WTC11 (cell line): ENCODE measurements around the gene CANX. TPM values are rescaled to one million over a fixed set of nuclear protein-coding genes. Genes with fewer than 3 reads are reported as not detected.

ENCODE experiments used
- CREM ChIP-seq: sonication (generic); formaldehyde crosslinking; IDR thresholded peaks from 2 replicates; pipeline ENCODE4 v1.8.1; 2022; ENCODE audit warnings: mild to moderate bottlenecking, missing genetic modification reagents, moderate library complexity
- ESRRA ChIP-seq: sonication (generic); formaldehyde crosslinking; IDR thresholded peaks from 2 replicates; pipeline ENCODE4 v1.8.1; 2022; ENCODE audit warnings: mild to moderate bottlenecking, missing genetic modification reagents, borderline replicate concordance
- ETV6 ChIP-seq: sonication (generic); formaldehyde crosslinking; IDR thresholded peaks from 2 replicates; pipeline ENCODE4 v1.8.1; 2022; ENCODE audit warnings: mild to moderate bottlenecking, missing genetic modification reagents
- GABPB1 ChIP-seq: sonication (generic); formaldehyde crosslinking; IDR thresholded peaks from 2 replicates; pipeline ENCODE4 v1.8.1; 2023; ENCODE audit warnings: mild to moderate bottlenecking, missing genetic modification reagents
- GRHL2 ChIP-seq: fragments of 250-450 bp; sonication (Bioruptor Pico); IDR thresholded peaks from 2 replicates; pipeline ENCODE4 v1.8.0; 2022; ENCODE audit warnings: mild to moderate bottlenecking, moderate library complexity; ENCODE audit not compliant: insufficient replicate concordance, severe bottlenecking
- HMGA2 ChIP-seq: fragments of 250-450 bp; sonication (Bioruptor Pico); IDR thresholded peaks from 2 replicates; pipeline ENCODE4 v1.4.0; 2021; ENCODE audit warnings: mild to moderate bottlenecking, moderate library complexity
- IRF2 ChIP-seq: sonication (generic); formaldehyde crosslinking; IDR thresholded peaks from 2 replicates; pipeline ENCODE4 v1.8.0; 2022; ENCODE audit warnings: low read depth, missing genetic modification reagents, borderline replicate concordance
- JUN ChIP-seq: sonication (generic); formaldehyde crosslinking; IDR thresholded peaks from 2 replicates; pipeline ENCODE4 v1.8.0; 2023; ENCODE audit warnings: mild to moderate bottlenecking, missing genetic modification reagents
- NFE2L1 ChIP-seq: sonication (generic); formaldehyde crosslinking; IDR thresholded peaks from 2 replicates; pipeline ENCODE4 v1.8.1; 2023; ENCODE audit warnings: missing genetic modification reagents
- NFYB ChIP-seq: sonication (generic); formaldehyde crosslinking; conservative IDR thresholded peaks from 2 replicates; pipeline ENCODE4 v1.8.0; 2022; ENCODE audit warnings: low read depth, missing genetic modification reagents
- TCF7 ChIP-seq: sonication (generic); formaldehyde crosslinking; IDR thresholded peaks from 2 replicates; pipeline ENCODE4 v1.8.0; 2022; ENCODE audit warnings: mild to moderate bottlenecking, low read depth, missing genetic modification reagents, moderate library complexity
- TEAD4 ChIP-seq: sonication (generic); formaldehyde crosslinking; IDR thresholded peaks from 2 replicates; pipeline ENCODE4 v1.8.0; 2022; ENCODE audit warnings: mild to moderate bottlenecking, missing genetic modification reagents
- TP53 ChIP-seq: sonication (generic); formaldehyde crosslinking; IDR thresholded peaks from 2 replicates; pipeline ENCODE4 v1.8.1; 2023; ENCODE audit warnings: mild to moderate bottlenecking, missing genetic modification reagents
- ZNF138 ChIP-seq: sonication (generic); formaldehyde crosslinking; conservative IDR thresholded peaks from 2 replicates; pipeline ENCODE4 v1.8.1; 2022; ENCODE audit warnings: mild to moderate bottlenecking, moderate library complexity, missing genetic modification reagents
- ZNF396 ChIP-seq: fragments of 250-450 bp; sonication (Bioruptor Pico); IDR thresholded peaks from 2 replicates; pipeline ENCODE4 v1.8.0; 2021; ENCODE audit warnings: mild to moderate bottlenecking, moderate library complexity, borderline replicate concordance
- total RNA-seq: library from RNA; stranded (reverse); gene quantifications from 3 replicates; pipeline ENCODE4 v1.2.3, GENCODE V29; 2021
- TF ChIP-seq, protein P1 (sequence below): sonication (generic); formaldehyde crosslinking; IDR thresholded peaks from 2 replicates; pipeline ENCODE4 v1.8.0; 2022; ENCODE audit warnings: mild to moderate bottlenecking, missing genetic modification reagents
- TF ChIP-seq, protein P2 (sequence below): sonication (generic); formaldehyde crosslinking; IDR thresholded peaks from 2 replicates; pipeline ENCODE4 v1.8.0; 2022; ENCODE audit warnings: mild to moderate bottlenecking, missing genetic modification reagents
- TF ChIP-seq, protein P3 (sequence below): fragments of 250-450 bp; sonication (Bioruptor Pico); IDR thresholded peaks from 2 replicates; pipeline ENCODE4 v1.9.0; 2021; ENCODE audit warnings: mild to moderate bottlenecking
- TF ChIP-seq, protein P4 (sequence below): sonication (generic); formaldehyde crosslinking; IDR thresholded peaks from 2 replicates; pipeline ENCODE4 v1.8.0; 2022; ENCODE audit warnings: mild to moderate bottlenecking, missing genetic modification reagents
- TF ChIP-seq, protein P5 (sequence below): sonication (generic); formaldehyde crosslinking; IDR thresholded peaks from 2 replicates; pipeline ENCODE4 v1.8.1; 2022; ENCODE audit warnings: low read depth, missing genetic modification reagents, borderline replicate concordance
- TF ChIP-seq, protein P6 (sequence below): sonication (generic); formaldehyde crosslinking; conservative IDR thresholded peaks from 2 replicates; pipeline ENCODE4 v1.8.1; 2023; ENCODE audit warnings: mild to moderate bottlenecking, low read depth, missing genetic modification reagents, moderate library complexity
- TF ChIP-seq, protein P7 (sequence below): sonication (generic); formaldehyde crosslinking; IDR thresholded peaks from 2 replicates; pipeline ENCODE4 v1.8.1; 2022; ENCODE audit warnings: missing genetic modification reagents, borderline replicate concordance
- TF ChIP-seq, protein P8 (sequence below): sonication (generic); formaldehyde crosslinking; IDR thresholded peaks from 2 replicates; pipeline ENCODE4 v1.8.1; 2022; ENCODE audit warnings: mild to moderate bottlenecking, moderate library complexity, missing genetic modification reagents
- TF ChIP-seq, protein P9 (sequence below): sonication (generic); formaldehyde crosslinking; IDR thresholded peaks from 2 replicates; pipeline ENCODE4 v1.8.1; 2023; ENCODE audit warnings: mild to moderate bottlenecking, missing genetic modification reagents, moderate library complexity
- TF ChIP-seq, protein P10 (sequence below): fragments of 250-450 bp; sonication (Bioruptor Pico); IDR thresholded peaks from 2 replicates; pipeline ENCODE4 v2.1.2; 2022; ENCODE audit warnings: mild to moderate bottlenecking, moderate library complexity

CANX gene
- total RNA-seq, 1 experiment from 2014 or later = 611 TPM

DNA sequence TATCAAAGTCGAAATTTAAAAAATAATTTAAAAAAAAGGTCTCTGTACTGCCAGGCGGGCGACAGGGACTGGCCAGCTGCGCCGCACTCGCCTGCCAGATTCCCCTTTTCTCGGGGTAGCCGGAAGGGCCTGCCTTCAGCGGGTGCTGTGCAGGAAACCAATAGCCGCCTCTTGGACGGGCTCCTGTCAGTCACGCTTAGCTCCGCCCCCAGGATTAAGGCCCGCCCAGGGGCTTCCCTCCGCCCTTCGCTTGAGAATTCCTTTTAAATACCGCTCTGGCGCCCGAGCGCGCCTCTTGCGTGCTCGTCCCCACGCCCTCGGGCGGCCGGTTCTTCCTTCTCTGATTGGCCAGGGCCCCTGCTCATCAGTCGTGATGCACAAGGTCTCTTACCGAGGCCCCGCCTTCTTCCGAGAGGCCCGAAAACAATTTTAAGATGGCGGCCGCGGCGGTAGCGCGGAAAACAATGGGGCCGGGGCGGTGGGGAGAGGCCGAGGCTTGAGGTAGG lies 33.7 kb downstream of the CANX start, which contains the start of gene MAML1 (continued):
- TF ChIP-seq, protein P1, sequence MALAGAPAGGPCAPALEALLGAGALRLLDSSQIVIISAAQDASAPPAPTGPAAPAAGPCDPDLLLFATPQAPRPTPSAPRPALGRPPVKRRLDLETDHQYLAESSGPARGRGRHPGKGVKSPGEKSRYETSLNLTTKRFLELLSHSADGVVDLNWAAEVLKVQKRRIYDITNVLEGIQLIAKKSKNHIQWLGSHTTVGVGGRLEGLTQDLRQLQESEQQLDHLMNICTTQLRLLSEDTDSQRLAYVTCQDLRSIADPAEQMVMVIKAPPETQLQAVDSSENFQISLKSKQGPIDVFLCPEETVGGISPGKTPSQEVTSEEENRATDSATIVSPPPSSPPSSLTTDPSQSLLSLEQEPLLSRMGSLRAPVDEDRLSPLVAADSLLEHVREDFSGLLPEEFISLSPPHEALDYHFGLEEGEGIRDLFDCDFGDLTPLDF = no peak
- TF ChIP-seq, protein P2, sequence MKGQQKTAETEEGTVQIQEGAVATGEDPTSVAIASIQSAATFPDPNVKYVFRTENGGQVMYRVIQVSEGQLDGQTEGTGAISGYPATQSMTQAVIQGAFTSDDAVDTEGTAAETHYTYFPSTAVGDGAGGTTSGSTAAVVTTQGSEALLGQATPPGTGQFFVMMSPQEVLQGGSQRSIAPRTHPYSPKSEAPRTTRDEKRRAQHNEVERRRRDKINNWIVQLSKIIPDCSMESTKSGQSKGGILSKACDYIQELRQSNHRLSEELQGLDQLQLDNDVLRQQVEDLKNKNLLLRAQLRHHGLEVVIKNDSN = peak; percentile 19; the same call in 1 of the 2 replicates
- TF ChIP-seq ZNF138 (CRISPR knock-in tag) (no peak), TEAD4 (no peak), TP53 (CRISPR knock-in tag) (no peak), TCF7 (CRISPR knock-in tag) (no peak), ESRRA (CRISPR knock-in tag) (no peak), GABPB1 (CRISPR knock-in tag) (no peak), GRHL2 (no peak), HMGA2 (CRISPR knock-in tag) (no peak), ZNF396 (CRISPR knock-in tag) (no peak), CREM (peak; percentile 49; the same call in 1 of the 2 replicates), ETV6 (peak; percentile 79), IRF2 (CRISPR knock-in tag) (no peak), NFYB (CRISPR knock-in tag) (peak; percentile 87), JUN (CRISPR knock-in tag) (no peak), NFE2L1 (CRISPR knock-in tag) (no peak)
- TF ChIP-seq, protein P3, sequence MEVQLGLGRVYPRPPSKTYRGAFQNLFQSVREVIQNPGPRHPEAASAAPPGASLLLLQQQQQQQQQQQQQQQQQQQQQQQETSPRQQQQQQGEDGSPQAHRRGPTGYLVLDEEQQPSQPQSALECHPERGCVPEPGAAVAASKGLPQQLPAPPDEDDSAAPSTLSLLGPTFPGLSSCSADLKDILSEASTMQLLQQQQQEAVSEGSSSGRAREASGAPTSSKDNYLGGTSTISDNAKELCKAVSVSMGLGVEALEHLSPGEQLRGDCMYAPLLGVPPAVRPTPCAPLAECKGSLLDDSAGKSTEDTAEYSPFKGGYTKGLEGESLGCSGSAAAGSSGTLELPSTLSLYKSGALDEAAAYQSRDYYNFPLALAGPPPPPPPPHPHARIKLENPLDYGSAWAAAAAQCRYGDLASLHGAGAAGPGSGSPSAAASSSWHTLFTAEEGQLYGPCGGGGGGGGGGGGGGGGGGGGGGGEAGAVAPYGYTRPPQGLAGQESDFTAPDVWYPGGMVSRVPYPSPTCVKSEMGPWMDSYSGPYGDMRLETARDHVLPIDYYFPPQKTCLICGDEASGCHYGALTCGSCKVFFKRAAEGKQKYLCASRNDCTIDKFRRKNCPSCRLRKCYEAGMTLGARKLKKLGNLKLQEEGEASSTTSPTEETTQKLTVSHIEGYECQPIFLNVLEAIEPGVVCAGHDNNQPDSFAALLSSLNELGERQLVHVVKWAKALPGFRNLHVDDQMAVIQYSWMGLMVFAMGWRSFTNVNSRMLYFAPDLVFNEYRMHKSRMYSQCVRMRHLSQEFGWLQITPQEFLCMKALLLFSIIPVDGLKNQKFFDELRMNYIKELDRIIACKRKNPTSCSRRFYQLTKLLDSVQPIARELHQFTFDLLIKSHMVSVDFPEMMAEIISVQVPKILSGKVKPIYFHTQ (CRISPR knock-in tag) = no peak
- TF ChIP-seq, protein P4, sequence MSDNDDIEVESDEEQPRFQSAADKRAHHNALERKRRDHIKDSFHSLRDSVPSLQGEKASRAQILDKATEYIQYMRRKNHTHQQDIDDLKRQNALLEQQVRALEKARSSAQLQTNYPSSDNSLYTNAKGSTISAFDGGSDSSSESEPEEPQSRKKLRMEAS = peak; percentile 71
- TF ChIP-seq, protein P5, sequence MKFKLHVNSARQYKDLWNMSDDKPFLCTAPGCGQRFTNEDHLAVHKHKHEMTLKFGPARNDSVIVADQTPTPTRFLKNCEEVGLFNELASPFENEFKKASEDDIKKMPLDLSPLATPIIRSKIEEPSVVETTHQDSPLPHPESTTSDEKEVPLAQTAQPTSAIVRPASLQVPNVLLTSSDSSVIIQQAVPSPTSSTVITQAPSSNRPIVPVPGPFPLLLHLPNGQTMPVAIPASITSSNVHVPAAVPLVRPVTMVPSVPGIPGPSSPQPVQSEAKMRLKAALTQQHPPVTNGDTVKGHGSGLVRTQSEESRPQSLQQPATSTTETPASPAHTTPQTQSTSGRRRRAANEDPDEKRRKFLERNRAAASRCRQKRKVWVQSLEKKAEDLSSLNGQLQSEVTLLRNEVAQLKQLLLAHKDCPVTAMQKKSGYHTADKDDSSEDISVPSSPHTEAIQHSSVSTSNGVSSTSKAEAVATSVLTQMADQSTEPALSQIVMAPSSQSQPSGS = no peak
- TF ChIP-seq, protein P6, sequence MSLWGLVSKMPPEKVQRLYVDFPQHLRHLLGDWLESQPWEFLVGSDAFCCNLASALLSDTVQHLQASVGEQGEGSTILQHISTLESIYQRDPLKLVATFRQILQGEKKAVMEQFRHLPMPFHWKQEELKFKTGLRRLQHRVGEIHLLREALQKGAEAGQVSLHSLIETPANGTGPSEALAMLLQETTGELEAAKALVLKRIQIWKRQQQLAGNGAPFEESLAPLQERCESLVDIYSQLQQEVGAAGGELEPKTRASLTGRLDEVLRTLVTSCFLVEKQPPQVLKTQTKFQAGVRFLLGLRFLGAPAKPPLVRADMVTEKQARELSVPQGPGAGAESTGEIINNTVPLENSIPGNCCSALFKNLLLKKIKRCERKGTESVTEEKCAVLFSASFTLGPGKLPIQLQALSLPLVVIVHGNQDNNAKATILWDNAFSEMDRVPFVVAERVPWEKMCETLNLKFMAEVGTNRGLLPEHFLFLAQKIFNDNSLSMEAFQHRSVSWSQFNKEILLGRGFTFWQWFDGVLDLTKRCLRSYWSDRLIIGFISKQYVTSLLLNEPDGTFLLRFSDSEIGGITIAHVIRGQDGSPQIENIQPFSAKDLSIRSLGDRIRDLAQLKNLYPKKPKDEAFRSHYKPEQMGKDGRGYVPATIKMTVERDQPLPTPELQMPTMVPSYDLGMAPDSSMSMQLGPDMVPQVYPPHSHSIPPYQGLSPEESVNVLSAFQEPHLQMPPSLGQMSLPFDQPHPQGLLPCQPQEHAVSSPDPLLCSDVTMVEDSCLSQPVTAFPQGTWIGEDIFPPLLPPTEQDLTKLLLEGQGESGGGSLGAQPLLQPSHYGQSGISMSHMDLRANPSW (CRISPR knock-in tag) = no peak
- TF ChIP-seq, protein P7, sequence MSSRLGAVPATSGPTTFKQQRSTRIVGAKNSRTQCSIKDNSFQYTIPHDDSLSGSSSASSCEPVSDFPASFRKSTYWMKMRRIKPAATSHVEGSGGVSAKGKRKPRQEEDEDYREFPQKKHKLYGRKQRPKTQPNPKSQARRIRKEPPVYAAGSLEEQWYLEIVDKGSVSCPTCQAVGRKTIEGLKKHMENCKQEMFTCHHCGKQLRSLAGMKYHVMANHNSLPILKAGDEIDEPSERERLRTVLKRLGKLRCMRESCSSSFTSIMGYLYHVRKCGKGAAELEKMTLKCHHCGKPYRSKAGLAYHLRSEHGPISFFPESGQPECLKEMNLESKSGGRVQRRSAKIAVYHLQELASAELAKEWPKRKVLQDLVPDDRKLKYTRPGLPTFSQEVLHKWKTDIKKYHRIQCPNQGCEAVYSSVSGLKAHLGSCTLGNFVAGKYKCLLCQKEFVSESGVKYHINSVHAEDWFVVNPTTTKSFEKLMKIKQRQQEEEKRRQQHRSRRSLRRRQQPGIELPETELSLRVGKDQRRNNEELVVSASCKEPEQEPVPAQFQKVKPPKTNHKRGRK = no peak
- TF ChIP-seq, protein P8, sequence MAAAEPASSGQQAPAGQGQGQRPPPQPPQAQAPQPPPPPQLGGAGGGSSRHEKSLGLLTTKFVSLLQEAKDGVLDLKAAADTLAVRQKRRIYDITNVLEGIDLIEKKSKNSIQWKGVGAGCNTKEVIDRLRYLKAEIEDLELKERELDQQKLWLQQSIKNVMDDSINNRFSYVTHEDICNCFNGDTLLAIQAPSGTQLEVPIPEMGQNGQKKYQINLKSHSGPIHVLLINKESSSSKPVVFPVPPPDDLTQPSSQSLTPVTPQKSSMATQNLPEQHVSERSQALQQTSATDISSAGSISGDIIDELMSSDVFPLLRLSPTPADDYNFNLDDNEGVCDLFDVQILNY (CRISPR knock-in tag) = no peak; the same call in 1 of the 2 replicates
- TF ChIP-seq, protein P9, sequence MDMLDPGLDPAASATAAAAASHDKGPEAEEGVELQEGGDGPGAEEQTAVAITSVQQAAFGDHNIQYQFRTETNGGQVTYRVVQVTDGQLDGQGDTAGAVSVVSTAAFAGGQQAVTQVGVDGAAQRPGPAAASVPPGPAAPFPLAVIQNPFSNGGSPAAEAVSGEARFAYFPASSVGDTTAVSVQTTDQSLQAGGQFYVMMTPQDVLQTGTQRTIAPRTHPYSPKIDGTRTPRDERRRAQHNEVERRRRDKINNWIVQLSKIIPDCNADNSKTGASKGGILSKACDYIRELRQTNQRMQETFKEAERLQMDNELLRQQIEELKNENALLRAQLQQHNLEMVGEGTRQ (CRISPR knock-in tag) = 0 out of 2 replicates have a peak, but pooled peaks have one; percentile 35
- TF ChIP-seq, protein P10, sequence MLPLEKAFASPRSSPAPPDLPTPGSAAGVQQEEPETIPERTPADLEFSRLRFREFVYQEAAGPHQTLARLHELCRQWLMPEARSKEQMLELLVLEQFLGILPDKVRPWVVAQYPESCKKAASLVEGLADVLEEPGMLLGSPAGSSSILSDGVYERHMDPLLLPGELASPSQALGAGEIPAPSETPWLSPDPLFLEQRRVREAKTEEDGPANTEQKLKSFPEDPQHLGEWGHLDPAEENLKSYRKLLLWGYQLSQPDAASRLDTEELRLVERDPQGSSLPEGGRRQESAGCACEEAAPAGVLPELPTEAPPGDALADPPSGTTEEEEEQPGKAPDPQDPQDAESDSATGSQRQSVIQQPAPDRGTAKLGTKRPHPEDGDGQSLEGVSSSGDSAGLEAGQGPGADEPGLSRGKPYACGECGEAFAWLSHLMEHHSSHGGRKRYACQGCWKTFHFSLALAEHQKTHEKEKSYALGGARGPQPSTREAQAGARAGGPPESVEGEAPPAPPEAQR (CRISPR knock-in tag) = no peak
